ENCODE results near the gene THOP1. TPM values are rescaled to one million over a fixed set of nuclear protein-coding genes. Genes with fewer than 3 reads are reported as not detected.

THOP1 gene
- polyA plus RNA-seq, 2 of the 4 experiments (the other 2 are of a cell fraction): 43.5 to 90.5 TPM

- H3K9me3 ChIP-seq: no peaks in the 10 kb centered on the region
- no peak for TF ChIP-seq BHLHE40 (IDR thresholded peaks at IDR 0.05; ENCODE audit: low read depth, low read length)
- TF ChIP-seq HOXA7 (CRISPR knock-in tag; IDR thresholded peaks at IDR 0.05): no peak
- TF ChIP-seq NFE2L2 (conservative IDR thresholded peaks at IDR 0.05; ENCODE audit: low read length): no peak
- TF ChIP-seq, protein P1, sequence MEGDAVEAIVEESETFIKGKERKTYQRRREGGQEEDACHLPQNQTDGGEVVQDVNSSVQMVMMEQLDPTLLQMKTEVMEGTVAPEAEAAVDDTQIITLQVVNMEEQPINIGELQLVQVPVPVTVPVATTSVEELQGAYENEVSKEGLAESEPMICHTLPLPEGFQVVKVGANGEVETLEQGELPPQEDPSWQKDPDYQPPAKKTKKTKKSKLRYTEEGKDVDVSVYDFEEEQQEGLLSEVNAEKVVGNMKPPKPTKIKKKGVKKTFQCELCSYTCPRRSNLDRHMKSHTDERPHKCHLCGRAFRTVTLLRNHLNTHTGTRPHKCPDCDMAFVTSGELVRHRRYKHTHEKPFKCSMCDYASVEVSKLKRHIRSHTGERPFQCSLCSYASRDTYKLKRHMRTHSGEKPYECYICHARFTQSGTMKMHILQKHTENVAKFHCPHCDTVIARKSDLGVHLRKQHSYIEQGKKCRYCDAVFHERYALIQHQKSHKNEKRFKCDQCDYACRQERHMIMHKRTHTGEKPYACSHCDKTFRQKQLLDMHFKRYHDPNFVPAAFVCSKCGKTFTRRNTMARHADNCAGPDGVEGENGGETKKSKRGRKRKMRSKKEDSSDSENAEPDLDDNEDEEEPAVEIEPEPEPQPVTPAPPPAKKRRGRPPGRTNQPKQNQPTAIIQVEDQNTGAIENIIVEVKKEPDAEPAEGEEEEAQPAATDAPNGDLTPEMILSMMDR (IDR thresholded peaks at IDR 0.05): no peak
- no peak overlapping the region for H3K4me2 ChIP-seq
- 91% methylated on average over 8 of the region's 8 CpGs for whole genome bisulfite sequencing (ENCODE audit: missing lambda C conversion rate)
- no peak overlapping the region for H3K27ac ChIP-seq
- no peak for DNase-seq (ENCODE audit: low read depth in 1 of 2, low spot score in 1 of 2)
- no peaks in the 10 kb centered on the region for H3K4me1 ChIP-seq
- no peak for ATAC-seq
- CTCF ChIA-PET: interaction anchor here (1.6 to 1.9 kb wide), 2 partner anchors 9 to 108 kb away, joined by 5 to 8 read pairs; no protein-coding TSS in a partner anchor
- POLR2A ChIA-PET: no interaction called here
- no peak overlapping the region for H3K4me3 ChIP-seq
- no peak for FAIRE-seq
Observed at GRCh38 chr19:2756477-2756876, 28.8 kb upstream of the THOP1 start.

DNA sequence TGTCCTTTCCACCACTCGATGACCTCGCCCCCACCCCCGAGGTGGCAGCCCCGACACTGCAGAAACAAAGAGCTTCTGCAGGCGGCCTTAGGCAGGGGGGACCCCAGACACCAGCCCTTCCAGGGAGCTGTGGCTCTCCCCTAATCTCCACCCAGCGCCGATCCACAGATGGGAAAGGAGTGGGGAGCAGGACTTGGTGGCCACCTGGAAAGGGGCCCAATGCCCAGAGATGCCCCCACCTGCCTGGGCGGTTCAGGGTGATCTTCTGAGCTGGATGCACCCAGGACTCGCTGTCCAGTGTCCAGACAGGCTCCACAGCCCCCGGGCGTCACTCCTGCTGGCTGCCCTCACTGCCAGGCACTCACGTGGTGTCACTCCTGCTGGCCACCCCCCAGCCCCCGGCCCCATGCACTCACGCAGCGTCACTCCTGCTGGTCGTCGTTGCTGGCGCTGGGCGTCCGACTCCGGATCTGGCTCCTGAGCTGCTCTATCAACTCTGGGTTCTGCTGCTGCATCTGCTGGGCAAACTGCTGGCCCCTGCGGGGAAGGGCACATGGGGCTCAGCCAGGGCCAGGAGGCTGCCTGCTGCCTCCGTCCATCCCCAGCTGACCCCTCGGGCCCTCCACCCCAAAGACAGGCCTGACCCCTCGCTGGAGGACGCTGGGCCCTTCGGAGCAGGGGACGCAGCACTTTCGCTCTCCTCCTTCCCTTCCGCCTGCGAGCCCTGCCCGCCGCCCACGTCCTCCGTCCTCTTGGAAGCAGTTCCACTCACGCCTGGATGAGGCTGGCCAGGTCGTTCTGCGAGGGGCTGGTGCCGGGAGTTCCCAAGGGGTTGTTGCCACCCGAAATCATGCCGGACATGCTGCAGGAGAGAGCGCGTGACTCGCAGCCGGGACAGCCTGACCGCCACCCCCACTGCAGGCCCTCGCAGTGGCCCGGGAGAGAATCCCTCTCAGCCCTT is 28.1 kb upstream of the THOP1 start:
- no peaks in the 10 kb centered on the region for H3K4me1 ChIP-seq
- no peak overlapping the region for H3K27ac ChIP-seq
- CTCF ChIA-PET: interaction anchor here (1.7 to 1.9 kb wide), 2 partner anchors 8 to 109 kb away, joined by 6 to 8 read pairs; no protein-coding TSS in a partner anchor
- DNase-seq (ENCODE audit: low read depth in 1 of 2, low spot score in 1 of 2) (no peak), FAIRE-seq (no peak), ATAC-seq (no peak)
- POLR2A ChIA-PET: no interaction called here
- TF ChIP-seq NFE2L2 (conservative IDR thresholded peaks at IDR 0.05; ENCODE audit: low read length): no peak
- no peak for TF ChIP-seq NR3C1 (IDR thresholded peaks at IDR 0.05)
- no peak for TF ChIP-seq HEYL (CRISPR knock-in tag; IDR thresholded peaks at IDR 0.05)
- no peak for TF ChIP-seq KDM5A (IDR thresholded peaks at IDR 0.05)
- TF ChIP-seq, protein P2, sequence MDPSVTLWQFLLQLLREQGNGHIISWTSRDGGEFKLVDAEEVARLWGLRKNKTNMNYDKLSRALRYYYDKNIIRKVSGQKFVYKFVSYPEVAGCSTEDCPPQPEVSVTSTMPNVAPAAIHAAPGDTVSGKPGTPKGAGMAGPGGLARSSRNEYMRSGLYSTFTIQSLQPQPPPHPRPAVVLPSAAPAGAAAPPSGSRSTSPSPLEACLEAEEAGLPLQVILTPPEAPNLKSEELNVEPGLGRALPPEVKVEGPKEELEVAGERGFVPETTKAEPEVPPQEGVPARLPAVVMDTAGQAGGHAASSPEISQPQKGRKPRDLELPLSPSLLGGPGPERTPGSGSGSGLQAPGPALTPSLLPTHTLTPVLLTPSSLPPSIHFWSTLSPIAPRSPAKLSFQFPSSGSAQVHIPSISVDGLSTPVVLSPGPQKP (IDR thresholded peaks at IDR 0.05; ENCODE audit: low read depth, low read length): no peak
- TF ChIP-seq REST (IDR thresholded peaks at IDR 0.05): no peak
- no peak for TF ChIP-seq JUNB (IDR thresholded peaks at IDR 0.05)
- TF ChIP-seq CEBPB (IDR thresholded peaks at IDR 0.05): no peak
- TF ChIP-seq MYC (IDR thresholded peaks at IDR 0.05; ENCODE audit: borderline replicate concordance, low read length): no peak
- no peak for TF ChIP-seq SREBF2 (IDR thresholded peaks at IDR 0.05)
- TF ChIP-seq HDAC2 (IDR thresholded peaks at IDR 0.05): no peak
- TF ChIP-seq CBX8 (IDR thresholded peaks at IDR 0.05): no peak
- TF ChIP-seq PHF8 (IDR thresholded peaks at IDR 0.05; ENCODE audit: borderline replicate concordance, low read depth): no peak
- TF ChIP-seq, protein P3, sequence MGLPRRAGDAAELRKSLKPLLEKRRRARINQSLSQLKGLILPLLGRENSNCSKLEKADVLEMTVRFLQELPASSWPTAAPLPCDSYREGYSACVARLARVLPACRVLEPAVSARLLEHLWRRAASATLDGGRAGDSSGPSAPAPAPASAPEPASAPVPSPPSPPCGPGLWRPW (IDR thresholded peaks at IDR 0.05): no peak
- no peak for TF ChIP-seq NPAS2 (CRISPR knock-in tag; IDR thresholded peaks at IDR 0.05; ENCODE audit: borderline replicate concordance)
- no peak for TF ChIP-seq ZNF302 (CRISPR knock-in tag; IDR thresholded peaks at IDR 0.05)
- no peak for TF ChIP-seq E2F6 (IDR thresholded peaks at IDR 0.05; ENCODE audit: borderline replicate concordance, low read depth)
- no peaks in the 10 kb centered on the region for H3K9me3 ChIP-seq
- H3K4me2 ChIP-seq: no peak overlapping the region
- WGBS (ENCODE audit: missing lambda C conversion rate): 93% methylated on average over 10 of the region's 48 CpGs
- no peak overlapping the region for H3K4me3 ChIP-seq

All from A549 (cell line).